Measurements from ENCODE around the gene PLA2G4F.

Gene PLA2G4F

GRCh38 chr15:42111924-42112323 lies 44.5 kb downstream of the PLA2G4F start:
- Histone ChIP-seq H2BK15ac (replicated peaks; ENCODE audit: low read depth) (no peak overlapping the region), H3K79me1 (ENCODE audit: low read length) (no peaks in the 10 kb centered on the region), H3K18ac (ENCODE audit: low read length) (no peak overlapping the region), H3K9ac (ENCODE audit: low read length) (no peak overlapping the region), H3K27me3 (ENCODE audit: insufficient read depth, low read length, poor library complexity) (no peaks in the 10 kb centered on the region), H3K4me3 (ENCODE audit: low read length) (no peak overlapping the region), H3K4me2 (ENCODE audit: low read length) (no peak overlapping the region), H3K56ac (ENCODE audit: low read length) (no peak overlapping the region), H3K4me1 (ENCODE audit: control insufficient read depth, low read depth, low read length) (no peaks in the 10 kb centered on the region), H4K5ac (ENCODE audit: low read length) (no peak overlapping the region), H3K4ac (ENCODE audit: low read depth, low read length) (no peak overlapping the region), H2AK5ac (ENCODE audit: low read length) (no peak overlapping the region), H3K79me2 (ENCODE audit: control insufficient read depth, insufficient read depth, low read length) (no peaks in the 10 kb centered on the region), H2BK5ac (ENCODE audit: low read length) (no peak overlapping the region), H3K23ac (ENCODE audit: low read length) (no peak overlapping the region), H3K36me3 (ENCODE audit: control insufficient read depth, insufficient read depth, low read length) (no peaks in the 10 kb centered on the region), H3K27ac (ENCODE audit: low read depth, low read length) (no peak overlapping the region), H2BK120ac (ENCODE audit: low read depth, low read length) (no peak overlapping the region), H4K8ac (ENCODE audit: low read depth, low read length) (no peak overlapping the region)
- no CpG with 5 or more reads among the region's 4 CpGs for WGBS (ENCODE audit: extremely low coverage, insufficient coverage, low lambda C conversion rate)
- no peak for DNase-seq

GRCh38 chr15:42110367-42110766 lies 46.1 kb downstream of the PLA2G4F start:
- no peak overlapping the region for H3K9ac ChIP-seq (ENCODE audit: low read length)
- no peak overlapping the region for H4K8ac ChIP-seq (ENCODE audit: low read depth, low read length)
- H2AK5ac ChIP-seq (ENCODE audit: low read length): no peak overlapping the region
- no peak overlapping the region for H3K27ac ChIP-seq (ENCODE audit: low read depth, low read length)
- H2BK5ac ChIP-seq (ENCODE audit: low read length): no peak overlapping the region
- H3K79me1 ChIP-seq (ENCODE audit: low read length): no peaks in the 10 kb centered on the region
- no peak overlapping the region for H3K23ac ChIP-seq (ENCODE audit: low read length)
- no peak overlapping the region for H3K4me3 ChIP-seq (ENCODE audit: low read length)
- no peak overlapping the region for H3K18ac ChIP-seq (ENCODE audit: low read length)
- no peak overlapping the region for H3K4me2 ChIP-seq (ENCODE audit: low read length)
- DNase-seq: no peak
- H3K4ac ChIP-seq (ENCODE audit: low read depth, low read length): no peak overlapping the region
- no peaks in the 10 kb centered on the region for H3K36me3 ChIP-seq (ENCODE audit: control insufficient read depth, insufficient read depth, low read length)
- no peak overlapping the region for H2BK120ac ChIP-seq (ENCODE audit: low read depth, low read length)
- H4K5ac ChIP-seq (ENCODE audit: low read length): no peak overlapping the region
- H3K4me1 ChIP-seq (ENCODE audit: control insufficient read depth, low read depth, low read length): no peaks in the 10 kb centered on the region
- H3K79me2 ChIP-seq (ENCODE audit: control insufficient read depth, insufficient read depth, low read length): no peaks in the 10 kb centered on the region
- no peak overlapping the region for H3K56ac ChIP-seq (ENCODE audit: low read length)
- no peak overlapping the region for H2BK15ac ChIP-seq (replicated peaks; ENCODE audit: low read depth)
- no peaks in the 10 kb centered on the region for H3K27me3 ChIP-seq (ENCODE audit: insufficient read depth, low read length, poor library complexity)
- WGBS (ENCODE audit: extremely low coverage, insufficient coverage, low lambda C conversion rate): no CpG with 5 or more reads among the region's 3 CpGs

- Histone ChIP-seq H3K79me1 (ENCODE audit: low read length) (no peaks in the 10 kb centered on the region), H3K18ac (ENCODE audit: low read length) (no peak overlapping the region), H2BK120ac (ENCODE audit: low read depth, low read length) (no peak overlapping the region), H3K4me2 (ENCODE audit: low read length) (no peak overlapping the region), H3K23ac (ENCODE audit: low read length) (no peak overlapping the region), H3K56ac (ENCODE audit: low read length) (no peak overlapping the region), H3K79me2 (ENCODE audit: control insufficient read depth, insufficient read depth, low read length) (no peaks in the 10 kb centered on the region), H3K4me3 (ENCODE audit: low read length) (no peak overlapping the region), H3K4me1 (ENCODE audit: control insufficient read depth, low read depth, low read length) (no peaks in the 10 kb centered on the region), H3K27me3 (ENCODE audit: insufficient read depth, low read length, poor library complexity) (no peaks in the 10 kb centered on the region), H4K5ac (ENCODE audit: low read length) (no peak overlapping the region), H2AK5ac (ENCODE audit: low read length) (no peak overlapping the region), H2BK15ac (replicated peaks; ENCODE audit: low read depth) (no peak overlapping the region), H3K4ac (ENCODE audit: low read depth, low read length) (no peak overlapping the region), H3K36me3 (ENCODE audit: control insufficient read depth, insufficient read depth, low read length) (no peaks in the 10 kb centered on the region), H3K9ac (ENCODE audit: low read length) (no peak overlapping the region), H2BK5ac (ENCODE audit: low read length) (no peak overlapping the region), H3K27ac (ENCODE audit: low read depth, low read length) (no peak overlapping the region), H4K8ac (ENCODE audit: low read depth, low read length) (no peak overlapping the region)
- no CpG with 5 or more reads among the region's 3 CpGs for WGBS (ENCODE audit: extremely low coverage, insufficient coverage, low lambda C conversion rate)
- DNase-seq: no peak
Measured at GRCh38 chr15:42108806-42109205, 47.6 kb downstream of the PLA2G4F start.

GRCh38 chr15:42108189-42108588 lies 48.2 kb downstream of the PLA2G4F start:
- H3K36me3 ChIP-seq (ENCODE audit: control insufficient read depth, insufficient read depth, low read length): no peaks in the 10 kb centered on the region
- no peak overlapping the region for H3K4ac ChIP-seq (ENCODE audit: low read depth, low read length)
- H2BK120ac ChIP-seq (ENCODE audit: low read depth, low read length): no peak overlapping the region
- no peak for DNase-seq
- H3K79me1 ChIP-seq (ENCODE audit: low read length): no peaks in the 10 kb centered on the region
- H3K56ac ChIP-seq (ENCODE audit: low read length): no peak overlapping the region
- no peaks in the 10 kb centered on the region for H3K4me1 ChIP-seq (ENCODE audit: control insufficient read depth, low read depth, low read length)
- H3K79me2 ChIP-seq (ENCODE audit: control insufficient read depth, insufficient read depth, low read length): no peaks in the 10 kb centered on the region
- H4K5ac ChIP-seq (ENCODE audit: low read length): no peak overlapping the region
- no peak overlapping the region for H2BK15ac ChIP-seq (replicated peaks; ENCODE audit: low read depth)
- H3K9ac ChIP-seq (ENCODE audit: low read length): no peak overlapping the region
- no peak overlapping the region for H3K27ac ChIP-seq (ENCODE audit: low read depth, low read length)
- no peak overlapping the region for H4K8ac ChIP-seq (ENCODE audit: low read depth, low read length)
- no peak overlapping the region for H3K23ac ChIP-seq (ENCODE audit: low read length)
- no peak overlapping the region for H3K4me2 ChIP-seq (ENCODE audit: low read length)
- no peaks in the 10 kb centered on the region for H3K27me3 ChIP-seq (ENCODE audit: insufficient read depth, low read length, poor library complexity)
- no peak overlapping the region for H2AK5ac ChIP-seq (ENCODE audit: low read length)
- no peak overlapping the region for H3K18ac ChIP-seq (ENCODE audit: low read length)
- no peak overlapping the region for H3K4me3 ChIP-seq (ENCODE audit: low read length)
- H2BK5ac ChIP-seq (ENCODE audit: low read length): no peak overlapping the region

GRCh38 chr15:42107473-42107872 lies 49.0 kb downstream of the PLA2G4F start:
- Histone ChIP-seq H2BK5ac (ENCODE audit: low read length) (no peak overlapping the region), H4K5ac (ENCODE audit: low read length) (no peak overlapping the region), H3K18ac (ENCODE audit: low read length) (no peak overlapping the region), H2BK15ac (replicated peaks; ENCODE audit: low read depth) (no peak overlapping the region), H3K4me2 (ENCODE audit: low read length) (no peak overlapping the region), H4K8ac (ENCODE audit: low read depth, low read length) (no peak overlapping the region), H3K9ac (ENCODE audit: low read length) (no peak overlapping the region), H3K79me2 (ENCODE audit: control insufficient read depth, insufficient read depth, low read length) (no peaks in the 10 kb centered on the region), H3K23ac (ENCODE audit: low read length) (no peak overlapping the region), H3K79me1 (ENCODE audit: low read length) (no peaks in the 10 kb centered on the region), H2BK120ac (ENCODE audit: low read depth, low read length) (no peak overlapping the region), H3K4ac (ENCODE audit: low read depth, low read length) (no peak overlapping the region), H2AK5ac (ENCODE audit: low read length) (no peak overlapping the region), H3K27me3 (ENCODE audit: insufficient read depth, low read length, poor library complexity) (no peaks in the 10 kb centered on the region), H3K36me3 (ENCODE audit: control insufficient read depth, insufficient read depth, low read length) (no peaks in the 10 kb centered on the region), H3K56ac (ENCODE audit: low read length) (no peak overlapping the region), H3K27ac (ENCODE audit: low read depth, low read length) (no peak overlapping the region), H3K4me3 (ENCODE audit: low read length) (no peak overlapping the region), H3K4me1 (ENCODE audit: control insufficient read depth, low read depth, low read length) (no peaks in the 10 kb centered on the region)
- no CpG with 5 or more reads among the region's 7 CpGs for WGBS (ENCODE audit: extremely low coverage, insufficient coverage, low lambda C conversion rate)
- no peak for DNase-seq

GRCh38 chr15:42106288-42106687 lies 50.1 kb downstream of the PLA2G4F start:
- no peak overlapping the region for H4K5ac ChIP-seq (ENCODE audit: low read length)
- H3K4me3 ChIP-seq (ENCODE audit: low read length): no peak overlapping the region
- H3K4ac ChIP-seq (ENCODE audit: low read depth, low read length): no peak overlapping the region
- no peak for DNase-seq
- H2BK15ac ChIP-seq (replicated peaks; ENCODE audit: low read depth): no peak overlapping the region
- no peak overlapping the region for H2BK5ac ChIP-seq (ENCODE audit: low read length)
- no peak overlapping the region for H3K9ac ChIP-seq (ENCODE audit: low read length)
- H3K18ac ChIP-seq (ENCODE audit: low read length): no peak overlapping the region
- no peak overlapping the region for H3K56ac ChIP-seq (ENCODE audit: low read length)
- H3K36me3 ChIP-seq (ENCODE audit: control insufficient read depth, insufficient read depth, low read length): no peaks in the 10 kb centered on the region
- no peak overlapping the region for H4K8ac ChIP-seq (ENCODE audit: low read depth, low read length)
- no CpG with 5 or more reads among the region's 5 CpGs for WGBS (ENCODE audit: extremely low coverage, insufficient coverage, low lambda C conversion rate)
- H3K79me1 ChIP-seq (ENCODE audit: low read length): no peaks in the 10 kb centered on the region
- no peaks in the 10 kb centered on the region for H3K4me1 ChIP-seq (ENCODE audit: control insufficient read depth, low read depth, low read length)
- H2BK120ac ChIP-seq (ENCODE audit: low read depth, low read length): no peak overlapping the region
- H3K27me3 ChIP-seq (ENCODE audit: insufficient read depth, low read length, poor library complexity): no peaks in the 10 kb centered on the region
- H3K27ac ChIP-seq (ENCODE audit: low read depth, low read length): no peak overlapping the region
- H3K4me2 ChIP-seq (ENCODE audit: low read length): no peak overlapping the region
- H3K23ac ChIP-seq (ENCODE audit: low read length): no peak overlapping the region
- H3K79me2 ChIP-seq (ENCODE audit: control insufficient read depth, insufficient read depth, low read length): no peaks in the 10 kb centered on the region
- H2AK5ac ChIP-seq (ENCODE audit: low read length): no peak overlapping the region

Data from mesendoderm (in vitro differentiated cells).